ENCODE data around the gene BCL2L14.

DNA sequence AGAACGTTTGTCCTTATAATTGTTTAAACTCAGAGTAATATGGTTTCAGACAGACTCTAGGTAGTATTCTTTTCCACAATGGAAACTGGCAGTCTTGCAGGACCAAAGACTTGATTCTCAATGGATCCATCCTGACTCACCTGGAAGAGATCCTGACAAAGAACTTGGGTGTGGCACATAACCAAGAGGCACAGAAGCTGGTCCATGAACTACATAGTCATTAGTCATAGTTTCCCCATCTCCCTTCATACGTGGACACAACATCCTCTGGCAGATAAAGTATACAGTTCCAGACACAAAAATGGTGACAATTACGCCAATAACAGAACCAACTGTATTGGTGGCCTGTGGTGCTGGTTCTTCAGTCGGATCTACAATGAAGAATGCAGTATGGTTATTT is 55.8 kb downstream of the BCL2L14 start:
- TF ChIP-seq YY1 (IDR thresholded peaks at IDR 0.05; ENCODE audit: insufficient read depth, insufficient read length) (no peak), ZNF274 (IDR thresholded peaks at IDR 0.05; ENCODE audit: low read depth, low read length) (no peak), SUZ12 (IDR thresholded peaks at IDR 0.05; ENCODE audit: extremely low read depth, insufficient read depth, insufficient read length) (no peak)
